ENCODE data around the gene WASL.
A peak's percentile ranks its signal among the peaks of the same experiment; 100 is the strongest.
"Not testable (repeated sequence)": the region's sequence is repeated elsewhere in the genome, so short reads cannot be mapped to it uniquely, and the experiment has no call there.

Gene WASL

GRCh38 chr7:123768493-123768892 lies 19.7 kb upstream of the WASL start:
- DNase-seq: no peak

- DNase-seq: no peak
Measured at GRCh38 chr7:123763191-123763661, 14.4 kb upstream of the WASL start.

GRCh38 chr7:123761729-123762128 lies 12.9 kb upstream of the WASL start:
- no peak for DNase-seq

GRCh38 chr7:123757095-123757494 lies 8.3 kb upstream of the WASL start:
- no peak for DNase-seq

- no peak for DNase-seq
Measured at GRCh38 chr7:123755338-123755737, 6.5 kb upstream of the WASL start.

- no peak for DNase-seq
Measured at GRCh38 chr7:123754271-123754871, 5.6 kb upstream of the WASL start.

GRCh38 chr7:123752534-123752933 lies 3.7 kb upstream of the WASL start:
- no peak for DNase-seq

GRCh38 chr7:123751821-123752220 lies 3.0 kb upstream of the WASL start:
- no peak for DNase-seq

- no peak for DNase-seq
Measured at GRCh38 chr7:123750389-123751230, 1.8 kb upstream of the WASL start.

GRCh38 chr7:123749537-123749857 lies 694 bp upstream of the WASL start:
- DNase-seq: peak in 1 of 5 experiments; percentile 55

- DNase-seq: peak; percentile 2 to 40 (median 15)
Measured at GRCh38 chr7:123748171-123748733, 551 bp downstream of the WASL start.

GRCh38 chr7:123747620-123748141 lies 1.1 kb downstream of the WASL start:
- peak in 3 of 5 experiments; percentile 5 to 53 (median 8) for DNase-seq

GRCh38 chr7:123746931-123747488 lies 1.8 kb downstream of the WASL start:
- DNase-seq: peak in 1 of 5 experiments; percentile 49

GRCh38 chr7:123746055-123746454 lies 2.7 kb downstream of the WASL start:
- no peak for DNase-seq

GRCh38 chr7:123745437-123745836 lies 3.4 kb downstream of the WASL start:
- DNase-seq: no peak

- no peak for DNase-seq
Measured at GRCh38 chr7:123744416-123744815, 4.4 kb downstream of the WASL start.

GRCh38 chr7:123741940-123742339 lies 6.9 kb downstream of the WASL start:
- no peak for DNase-seq

- no peak for DNase-seq
Measured at GRCh38 chr7:123738808-123739207, 10.0 kb downstream of the WASL start.

GRCh38 chr7:123738356-123738755 lies 10.4 kb downstream of the WASL start:
- DNase-seq: no peak

GRCh38 chr7:123737168-123737674 lies 11.6 kb downstream of the WASL start:
- not testable (repeated sequence) for DNase-seq

- DNase-seq: no peak
Measured at GRCh38 chr7:123735539-123735938, 13.3 kb downstream of the WASL start.

GRCh38 chr7:123734498-123734897 lies 14.3 kb downstream of the WASL start:
- DNase-seq: no peak
